Kidney epithelial cell (primary cell): Measurements from ENCODE around the gene TOX2. TPM values are rescaled to one million over a fixed set of nuclear protein-coding genes. Genes with fewer than 3 reads are reported as not detected.

Source experiments
- DNase-seq: peaks from one replicate; pipeline ENCODE4 v3.0.0-alpha.2; 2010; ENCODE audit warnings: low read depth
- H3K27me3 ChIP-seq: 2 replicates; pipeline ENCODE4 v1.6.0; 2011; ENCODE audit warnings: low read length; ENCODE audit not compliant: control insufficient read depth, insufficient read depth
- H3K36me3 ChIP-seq: 2 replicates; pipeline ENCODE4 v1.5.1; 2011; ENCODE audit warnings: low read length; ENCODE audit not compliant: control insufficient read depth, insufficient read depth
- H3K4me3 ChIP-seq: 2 replicates; pipeline ENCODE4 v1.5.1; 2011; ENCODE audit warnings: low read depth, mild to moderate bottlenecking, control low read depth, low read length
- CTCF ChIP-seq: IDR thresholded peaks from 2 replicates; pipeline ENCODE4 v1.5.1; 2011; ENCODE audit warnings: mild to moderate bottlenecking, moderate library complexity, low read length, control low read depth, inconsistent platforms; ENCODE audit not compliant: insufficient read depth, poor library complexity, severe bottlenecking
- total RNA-seq: library from RNA; depleted of rRNA; stranded (reverse); fragments of >200 nt; gene quantifications from 2 replicates; pipeline ENCODE4 v1.2.3, GENCODE V29; 2015

The TOX2 gene
- total RNA-seq, 1 donor from 2014 or later, result 7.3 TPM

DNA sequence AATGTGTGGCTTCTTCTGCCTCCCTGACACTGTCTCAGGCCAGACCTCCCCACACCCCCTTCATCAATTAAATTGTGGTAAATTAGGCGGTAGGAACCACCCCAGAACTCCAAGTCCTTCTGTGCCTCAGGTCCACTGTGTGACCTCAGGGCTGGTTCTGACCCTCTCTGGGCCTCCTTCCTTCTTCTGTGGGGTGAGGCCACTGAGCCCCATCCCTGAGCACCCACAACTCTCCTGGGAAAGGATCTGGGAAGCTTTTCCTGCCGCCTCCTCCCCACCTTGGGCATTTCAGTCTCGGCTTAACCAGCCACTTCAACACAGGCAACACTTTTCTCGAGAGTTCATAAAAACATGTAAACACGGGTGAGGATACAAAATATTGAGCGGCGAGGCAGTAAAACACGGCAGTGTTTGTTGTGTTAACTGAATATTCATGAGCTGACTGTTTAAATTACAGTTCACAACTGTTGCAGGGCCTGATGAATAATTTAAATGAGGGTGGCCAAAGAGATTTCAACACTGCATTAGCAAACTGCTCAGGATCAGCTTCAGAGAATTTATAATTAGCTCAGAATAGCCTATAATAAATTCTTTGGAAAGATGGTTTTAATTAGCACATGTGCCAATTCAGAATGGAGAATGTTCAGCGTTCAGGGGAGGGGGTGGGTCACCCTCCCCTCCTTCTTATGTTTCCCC, 112.1 kb downstream of the TOX2 start:
- H3K27me3 ChIP-seq, result peaks cover 13% of the 10 kb centered on the region
- no peak for DNase-seq
- no peak for TF ChIP-seq CTCF
- no peak overlapping the region for H3K4me3 ChIP-seq
- no peaks in the 10 kb centered on the region for H3K36me3 ChIP-seq

DNA sequence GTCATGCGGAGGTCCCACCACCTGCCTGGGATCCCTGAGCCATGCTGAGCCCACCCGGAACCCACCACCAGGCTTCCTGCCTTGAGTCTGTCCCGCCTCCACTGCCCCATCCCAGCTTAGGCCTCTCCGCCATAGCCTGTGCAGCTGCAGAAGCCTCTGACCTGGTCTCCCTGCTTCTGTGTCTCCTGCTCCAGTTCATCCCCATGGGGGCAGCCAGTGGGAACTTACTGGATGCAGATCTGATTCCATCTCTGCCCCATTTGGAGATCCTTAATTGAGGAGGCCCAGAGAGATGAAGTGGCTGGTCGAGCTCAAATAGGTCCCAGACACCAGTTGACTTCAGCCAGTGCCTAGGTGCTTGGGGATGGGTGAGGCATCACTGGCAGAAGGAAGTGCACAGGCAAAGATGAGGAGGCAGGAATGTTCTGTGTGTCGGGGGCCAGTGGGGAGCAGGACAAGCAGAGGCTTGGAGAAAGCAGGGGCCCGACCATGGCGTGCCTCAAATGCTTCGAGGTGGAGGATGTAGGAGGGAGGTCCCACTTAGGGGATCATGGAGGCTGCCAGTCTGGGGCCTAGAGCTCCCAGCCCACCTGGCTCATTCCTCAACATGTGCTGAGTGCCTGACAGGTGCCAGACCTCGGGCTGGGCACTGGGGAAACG, 112.8 kb downstream of the TOX2 start:
- peaks cover 13% of the 10 kb centered on the region for H3K27me3 ChIP-seq
- no peak overlapping the region for H3K4me3 ChIP-seq
- TF ChIP-seq CTCF, result no peak
- no peaks in the 10 kb centered on the region for H3K36me3 ChIP-seq
- no peak for DNase-seq

- TF ChIP-seq CTCF, result no peak
- H3K4me3 ChIP-seq, result no peak overlapping the region
- no peak for DNase-seq
- H3K36me3 ChIP-seq, result no peaks in the 10 kb centered on the region
- H3K27me3 ChIP-seq, result peaks cover 13% of the 10 kb centered on the region
These were observed 113.5 kb downstream of the TOX2 start for GRCh38 chr20:44028003-44028730.

- H3K27me3 ChIP-seq, result peaks cover 13% of the 10 kb centered on the region
- no peak overlapping the region for H3K4me3 ChIP-seq
- no peaks in the 10 kb centered on the region for H3K36me3 ChIP-seq
- no peak for TF ChIP-seq CTCF
- DNase-seq, result no peak
These were observed 114.5 kb downstream of the TOX2 start for GRCh38 chr20:44028868-44029847.

DNA sequence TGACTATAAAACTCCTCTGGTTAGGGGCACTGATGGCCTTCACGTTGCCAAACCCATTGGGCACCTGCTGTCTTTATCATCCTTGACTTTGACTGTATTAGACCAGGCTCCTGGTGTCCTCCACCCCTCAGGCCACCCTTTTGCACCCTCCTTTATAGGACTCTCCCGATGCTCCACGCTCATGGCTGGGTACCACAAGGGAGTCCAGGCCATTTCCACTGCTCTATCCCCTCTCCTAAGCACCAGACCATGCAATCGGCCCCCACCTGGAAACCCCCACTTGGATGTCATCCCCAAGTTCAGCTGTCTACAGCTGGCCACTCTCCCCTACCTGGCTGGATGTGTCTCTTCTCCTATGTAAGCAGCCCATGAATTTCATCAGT, 115.2 kb downstream of the TOX2 start:
- Histone ChIP-seq H3K36me3 (no peaks in the 10 kb centered on the region), H3K27me3 (peaks cover 13% of the 10 kb centered on the region), H3K4me3 (no peak overlapping the region)
- no peak for TF ChIP-seq CTCF
- DNase-seq, result no peak
